Osteocyte (in vitro differentiated cells): ENCODE data around the gene CHST11. TPM values are rescaled to one million over a fixed set of nuclear protein-coding genes. Genes with fewer than 3 reads are reported as not detected.

Experiments
- DNase-seq: peaks from one replicate; pipeline ENCODE4 v3.0.0; 2021; ENCODE audit warnings: mixed read lengths; ENCODE audit not compliant: unreplicated experiment; ENCODE audit errors: extremely low spot score
- H3K27ac Mint-ChIP-seq: one replicate; pipeline ENCODE4 v1.8.0; 2021; ENCODE audit warnings: mild to moderate bottlenecking, mixed read lengths; ENCODE audit not compliant: unreplicated experiment
- H3K27me3 Mint-ChIP-seq: one replicate; pipeline ENCODE4 v1.8.0; 2021; ENCODE audit warnings: mixed read lengths; ENCODE audit not compliant: unreplicated experiment
- H3K36me3 Mint-ChIP-seq: one replicate; pipeline ENCODE4 v1.8.0; 2021; ENCODE audit warnings: mixed read lengths; ENCODE audit not compliant: unreplicated experiment
- H3K4me1 Mint-ChIP-seq: one replicate; pipeline ENCODE4 v1.8.0; 2021; ENCODE audit warnings: mixed read lengths; ENCODE audit not compliant: unreplicated experiment
- H3K4me3 Mint-ChIP-seq: one replicate; pipeline ENCODE4 v1.8.0; 2021; ENCODE audit warnings: mild to moderate bottlenecking, moderate library complexity, mixed read lengths; ENCODE audit not compliant: unreplicated experiment
- H3K9me3 Mint-ChIP-seq: one replicate; pipeline ENCODE4 v1.8.0; 2021; ENCODE audit warnings: mixed read lengths; ENCODE audit not compliant: unreplicated experiment
- CTCF ChIP-seq: fragments of 200-600 bp; sonication (generic); IDR thresholded peaks from 2 replicates; pipeline ENCODE4 v1.5.0; 2021; ENCODE audit warnings: antibody characterized with exemption, mild to moderate bottlenecking, moderate library complexity
- total RNA-seq: library from RNA; stranded (reverse); gene quantifications from 2 replicates; pipeline ENCODE4 v1.2.1, GENCODE V29; 2021

The CHST11 gene
- total RNA-seq, 1 donor from 2014 or later = 7.5 TPM

- Mint-ChIP-seq H3K27ac (no peak overlapping the region), H3K4me1 (peaks cover 23% of the 10 kb centered on the region), H3K36me3 (no peaks in the 10 kb centered on the region), H3K9me3 (no peaks in the 10 kb centered on the region), H3K27me3 (no peaks in the 10 kb centered on the region), H3K4me3 (no peak overlapping the region)
- no peak for DNase-seq
- TF ChIP-seq CTCF = no peak
Measured at GRCh38 chr12:104698871-104699270, 242.1 kb downstream of the CHST11 start.

DNA sequence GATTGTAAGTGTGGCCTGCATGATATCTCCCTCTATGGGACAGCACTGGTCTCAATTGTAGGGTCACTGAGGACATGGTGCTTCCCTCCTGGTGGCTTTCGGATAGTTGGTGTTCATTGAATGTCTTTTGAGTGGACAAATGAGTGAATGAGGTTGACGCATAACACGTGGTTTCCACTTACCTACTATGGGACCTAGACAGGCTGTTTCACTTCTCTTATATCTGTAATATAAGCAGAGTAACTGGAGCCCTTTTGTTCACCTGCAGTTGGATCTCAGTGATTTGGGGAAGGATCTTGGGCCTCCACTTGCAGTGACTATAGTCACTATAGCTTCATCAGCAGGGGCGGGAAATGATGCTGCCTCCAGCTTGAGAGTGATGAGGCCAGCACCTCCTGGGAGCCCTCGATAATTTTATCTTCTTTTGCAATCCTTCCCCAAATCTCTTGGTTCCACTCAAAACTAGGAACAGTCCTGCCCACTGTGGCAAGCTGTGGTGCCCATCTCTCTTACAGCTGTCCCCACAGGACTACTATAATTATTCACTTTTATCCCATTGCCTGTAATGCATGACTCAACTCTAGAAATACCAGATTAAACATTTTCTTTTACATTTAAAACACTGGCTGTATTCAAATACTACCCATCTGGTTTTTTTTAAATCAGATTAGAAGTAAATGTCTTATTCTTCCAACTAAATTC, 242.9 kb downstream of the CHST11 start:
- peaks cover 17% of the 10 kb centered on the region for H3K4me1 Mint-ChIP-seq
- H3K27me3 Mint-ChIP-seq = no peaks in the 10 kb centered on the region
- H3K9me3 Mint-ChIP-seq = no peaks in the 10 kb centered on the region
- H3K4me3 Mint-ChIP-seq = no peak overlapping the region
- H3K27ac Mint-ChIP-seq = no peak overlapping the region
- no peaks in the 10 kb centered on the region for H3K36me3 Mint-ChIP-seq
- DNase-seq = no peak
- TF ChIP-seq CTCF = no peak

GRCh38 chr12:104700324-104700723, 243.6 kb downstream of the CHST11 start:
- no peaks in the 10 kb centered on the region for H3K9me3 Mint-ChIP-seq
- H3K4me1 Mint-ChIP-seq = peaks cover 16% of the 10 kb centered on the region
- no peak for DNase-seq
- no peak overlapping the region for H3K27ac Mint-ChIP-seq
- H3K36me3 Mint-ChIP-seq = no peaks in the 10 kb centered on the region
- no peaks in the 10 kb centered on the region for H3K27me3 Mint-ChIP-seq
- no peak for TF ChIP-seq CTCF
- H3K4me3 Mint-ChIP-seq = no peak overlapping the region

- no peaks in the 10 kb centered on the region for H3K36me3 Mint-ChIP-seq
- H3K4me3 Mint-ChIP-seq = no peak overlapping the region
- TF ChIP-seq CTCF = no peak
- H3K4me1 Mint-ChIP-seq = peaks cover 9% of the 10 kb centered on the region
- H3K9me3 Mint-ChIP-seq = no peaks in the 10 kb centered on the region
- H3K27ac Mint-ChIP-seq = no peak overlapping the region
- DNase-seq = no peak
- H3K27me3 Mint-ChIP-seq = no peaks in the 10 kb centered on the region
Measured at GRCh38 chr12:104701301-104701700, 244.6 kb downstream of the CHST11 start.

- Mint-ChIP-seq H3K9me3 (no peaks in the 10 kb centered on the region), H3K4me1 (peaks cover 9% of the 10 kb centered on the region), H3K27ac (no peak overlapping the region), H3K4me3 (no peak overlapping the region), H3K36me3 (no peaks in the 10 kb centered on the region), H3K27me3 (no peaks in the 10 kb centered on the region)
- DNase-seq = no peak
- TF ChIP-seq CTCF = no peak
Measured at GRCh38 chr12:104701756-104702155, 245.0 kb downstream of the CHST11 start.
